Type B pancreatic cell (in vitro differentiated cells): ENCODE data around the gene KRT23. TPM values are rescaled to one million over a fixed set of nuclear protein-coding genes. Genes with fewer than 3 reads are reported as not detected.

Experiments used
- DNase-seq: peaks from one replicate; pipeline ENCODE4 v3.0.0; 2021; ENCODE audit warnings: mixed read lengths; ENCODE audit not compliant: unreplicated experiment; ENCODE audit errors: extremely low spot score
- H3K27ac Mint-ChIP-seq: 2 replicates; pipeline ENCODE4 v1.8.0; 2021; ENCODE audit warnings: mild to moderate bottlenecking, mixed read lengths
- H3K27me3 Mint-ChIP-seq: 2 replicates; pipeline ENCODE4 v1.8.0; 2021; ENCODE audit warnings: mixed read lengths
- H3K36me3 Mint-ChIP-seq: 2 replicates; pipeline ENCODE4 v1.8.0; 2021; ENCODE audit warnings: mixed read lengths
- H3K4me1 Mint-ChIP-seq: one replicate; pipeline ENCODE4 v1.8.0; 2021; ENCODE audit warnings: mixed read lengths; ENCODE audit not compliant: unreplicated experiment
- H3K4me3 Mint-ChIP-seq: 2 replicates; pipeline ENCODE4 v1.8.0; 2021; ENCODE audit warnings: mild to moderate bottlenecking, mixed read lengths
- H3K9me3 Mint-ChIP-seq: 2 replicates; pipeline ENCODE4 v1.8.0; 2021; ENCODE audit warnings: mixed read lengths
- CTCF ChIP-seq: fragments of 200-600 bp; sonication (generic); conservative IDR thresholded peaks from 2 replicates; pipeline ENCODE4 v1.5.0; 2021; ENCODE audit warnings: antibody characterized with exemption, mild to moderate bottlenecking
- total RNA-seq: library from RNA; stranded (reverse); gene quantifications from 2 replicates; pipeline ENCODE4 v1.2.1, GENCODE V29; 2021; ENCODE audit warnings: low replicate concordance

Gene KRT23
- total RNA-seq, 1 donor from 2014 or later = 49.7 TPM

- Mint-ChIP-seq H3K36me3 (no peaks in the 10 kb centered on the region), H3K27ac (peak overlapping the region; percentile 11), H3K27me3 (no peaks in the 10 kb centered on the region), H3K9me3 (no peaks in the 10 kb centered on the region), H3K4me3 (no peak overlapping the region), H3K4me1 (peaks cover 19% of the 10 kb centered on the region)
- TF ChIP-seq CTCF = no peak
- no peak for DNase-seq
Observed at GRCh38 chr17:40980117-40980516, 42.7 kb upstream of the KRT23 start.

- Mint-ChIP-seq H3K27me3 (no peaks in the 10 kb centered on the region), H3K27ac (no peak overlapping the region)
- DNase-seq = no peak
Observed at GRCh38 chr17:40978575-40979151, 41.2 kb upstream of the KRT23 start.

GRCh38 chr17:40975516-40975915, 38.1 kb upstream of the KRT23 start:
- H3K27ac Mint-ChIP-seq = no peak overlapping the region
- no peak overlapping the region for H3K4me3 Mint-ChIP-seq
- no peaks in the 10 kb centered on the region for H3K9me3 Mint-ChIP-seq
- no peaks in the 10 kb centered on the region for H3K27me3 Mint-ChIP-seq
- DNase-seq = no peak
- H3K36me3 Mint-ChIP-seq = no peaks in the 10 kb centered on the region
- H3K4me1 Mint-ChIP-seq = peaks cover 12% of the 10 kb centered on the region
- no peak for TF ChIP-seq CTCF

More at GRCh38 chr17:40978575-40979151, 41.2 kb upstream of the KRT23 start:
- H3K9me3 Mint-ChIP-seq = no peaks in the 10 kb centered on the region
- peaks cover 19% of the 10 kb centered on the region for H3K4me1 Mint-ChIP-seq
- no peak for TF ChIP-seq CTCF
- H3K36me3 Mint-ChIP-seq = no peaks in the 10 kb centered on the region
- H3K4me3 Mint-ChIP-seq = no peak overlapping the region

- Mint-ChIP-seq H3K4me3 (no peak overlapping the region), H3K36me3 (no peaks in the 10 kb centered on the region), H3K27ac (no peak overlapping the region), H3K27me3 (no peaks in the 10 kb centered on the region), H3K9me3 (no peaks in the 10 kb centered on the region), H3K4me1 (peaks cover 7% of the 10 kb centered on the region)
- no peak for TF ChIP-seq CTCF
- DNase-seq = no peak
Observed at GRCh38 chr17:40974366-40974765, 36.9 kb upstream of the KRT23 start.

- no peak for DNase-seq
- H3K4me3 Mint-ChIP-seq = no peak overlapping the region
- peaks cover 6% of the 10 kb centered on the region for H3K9me3 Mint-ChIP-seq
- no peak for TF ChIP-seq CTCF
- no peak overlapping the region for H3K27ac Mint-ChIP-seq
- H3K36me3 Mint-ChIP-seq = peaks cover 6% of the 10 kb centered on the region
- no peaks in the 10 kb centered on the region for H3K4me1 Mint-ChIP-seq
- no peaks in the 10 kb centered on the region for H3K27me3 Mint-ChIP-seq
Observed at GRCh38 chr17:40967582-40967981, 30.1 kb upstream of the KRT23 start.

- no peak within 1 kb of the TSS for H3K27ac Mint-ChIP-seq
- no peaks in the 10 kb centered on the region for H3K27me3 Mint-ChIP-seq
- peaks cover 6% of the 10 kb centered on the region for H3K36me3 Mint-ChIP-seq
- H3K9me3 Mint-ChIP-seq = peaks cover 6% of the 10 kb centered on the region
- no peak for TF ChIP-seq CTCF
- DNase-seq = no peak
- H3K4me3 Mint-ChIP-seq = no peak within 1 kb of the TSS
- H3K4me1 Mint-ChIP-seq = no peaks in the 10 kb centered on the region
Observed at GRCh38 chr17:40966848-40967247, 29.4 kb upstream of the KRT23 start, which contains the start of gene KRT39. KRT39 (minus strand) TSS chr17:40966948; CDS start chr17:40966856, 92 bp downstream.
